Fibroblast of skin of abdomen (primary cell): Measurements from ENCODE around the gene PEAK1.

Experiments used
- DNase-seq: peaks from one replicate; pipeline ENCODE4 v3.0.0-alpha.2; 2013

Gene PEAK1

GRCh38 chr15:77083381-77084160 lies 336.3 kb downstream of the PEAK1 start:
- peak; percentile 36 for DNase-seq

DNA sequence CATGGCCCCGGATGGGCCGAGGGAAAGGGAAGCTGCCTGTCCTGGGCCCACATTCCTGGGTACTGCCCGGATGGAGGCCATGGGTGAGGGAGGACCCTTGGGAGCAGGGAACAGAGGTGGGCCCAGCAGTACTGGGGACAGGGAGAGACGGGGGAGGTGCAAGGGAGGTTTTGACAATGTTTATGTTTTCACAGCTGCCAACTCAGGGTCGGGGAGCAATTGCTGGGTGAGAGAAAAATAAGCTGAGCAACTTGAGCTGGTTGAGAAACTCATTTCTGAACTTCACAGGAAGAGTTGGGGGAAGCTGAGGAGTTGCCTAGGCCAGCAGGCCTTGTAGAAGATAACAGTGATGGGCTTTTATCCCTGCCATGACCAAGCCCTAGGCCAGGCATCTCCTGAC lies 337.9 kb downstream of the PEAK1 start:
- DNase-seq = no peak

DNA sequence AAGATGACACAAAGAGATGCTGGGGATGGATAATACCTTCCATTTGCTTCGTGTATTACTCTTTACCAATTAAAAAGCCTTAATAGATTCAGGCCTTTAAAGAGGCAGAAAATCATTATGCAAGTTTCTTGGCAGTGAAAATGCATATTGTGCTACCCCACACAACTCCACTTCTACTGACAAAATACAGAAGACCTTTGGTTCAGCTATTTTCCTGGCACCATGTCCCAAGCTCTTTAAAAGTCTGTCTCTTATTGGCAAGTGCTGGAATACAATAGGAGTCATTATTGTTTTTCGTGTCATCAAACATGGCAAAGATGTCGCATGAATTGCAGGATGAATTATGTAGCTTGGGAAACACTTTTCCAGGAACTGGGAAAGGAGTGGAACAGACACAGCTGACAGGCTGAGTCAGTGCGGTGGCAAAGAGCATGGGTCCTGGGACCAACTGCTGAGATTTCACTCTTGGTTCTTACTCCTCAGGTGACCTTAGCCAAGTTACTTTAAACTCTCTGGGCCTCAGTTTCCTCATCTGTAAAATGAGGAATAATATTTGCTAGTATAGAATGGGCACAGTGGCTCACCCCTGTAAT lies 343.5 kb downstream of the PEAK1 start:
- DNase-seq = no peak

GRCh38 chr15:77075528-77075927 lies 344.4 kb downstream of the PEAK1 start:
- DNase-seq = no peak

- no peak for DNase-seq
Observed at GRCh38 chr15:77074350-77074749, 345.6 kb downstream of the PEAK1 start.

- DNase-seq = no peak
Observed at GRCh38 chr15:77071305-77072223, 348.3 kb downstream of the PEAK1 start.

DNA sequence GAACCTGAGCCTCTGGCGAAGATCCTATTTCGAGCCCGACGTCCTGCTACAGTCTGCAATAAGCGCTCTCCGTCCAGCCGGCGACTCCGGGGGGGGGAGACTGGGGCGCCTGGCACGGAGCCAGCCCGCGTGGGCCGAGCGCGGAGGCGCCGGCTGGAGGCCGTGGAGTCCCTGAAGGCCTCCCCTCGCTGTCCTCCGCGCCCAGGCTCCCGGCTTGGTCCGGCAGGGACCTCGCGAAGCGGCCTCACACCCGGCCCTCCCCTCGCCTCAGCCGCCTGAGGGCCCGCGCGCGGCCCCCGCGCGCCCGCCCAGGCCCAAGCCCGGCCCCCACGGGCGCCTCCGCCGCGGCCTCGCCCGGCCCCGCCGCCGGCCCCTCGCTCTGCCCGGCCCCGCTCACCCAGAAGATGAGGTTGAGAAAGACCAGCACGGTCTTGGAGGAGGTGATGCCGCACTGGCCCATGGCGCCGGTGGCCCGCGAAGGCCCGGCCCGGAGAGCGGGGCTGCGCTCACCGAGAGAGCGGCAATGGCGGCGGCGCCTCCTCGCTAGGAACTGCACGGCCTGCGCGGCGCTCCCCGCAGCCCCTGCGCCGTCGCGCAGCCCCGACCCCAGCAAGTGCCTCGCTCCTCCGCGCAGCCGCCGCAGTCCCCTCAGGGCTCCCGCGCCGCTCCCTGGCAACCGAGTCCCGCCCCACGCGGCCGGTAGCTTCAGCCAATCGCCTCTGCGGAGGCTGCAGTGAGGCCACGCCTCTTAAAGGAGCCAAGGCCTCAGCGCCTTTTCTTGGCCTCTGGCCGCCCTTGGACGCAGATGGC lies 349.2 kb downstream of the PEAK1 start, which contains the start of gene TSPAN3:
Gene TSPAN3, minus strand, starts transcription at position 615 of the 810 bp plus-strand sequence. Its CDS starts 155 bp downstream, at position 460.
- peak; percentile 92 for DNase-seq

DNA sequence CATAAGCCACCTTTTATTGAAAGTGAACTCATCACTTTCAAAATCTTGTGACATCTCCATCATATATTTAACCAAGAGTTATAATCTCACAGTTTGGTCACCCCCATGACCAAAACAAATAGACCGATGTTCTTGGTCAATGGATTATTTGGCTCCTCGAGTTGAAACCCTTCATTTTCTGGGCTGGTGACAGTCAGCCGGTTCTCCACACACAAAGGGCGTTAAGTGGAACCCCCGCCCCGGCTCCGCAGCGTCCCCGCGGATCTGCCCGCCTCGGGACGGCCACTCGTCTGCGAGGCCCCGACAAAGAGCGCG lies 349.8 kb downstream of the PEAK1 start:
- no peak for DNase-seq

DNA sequence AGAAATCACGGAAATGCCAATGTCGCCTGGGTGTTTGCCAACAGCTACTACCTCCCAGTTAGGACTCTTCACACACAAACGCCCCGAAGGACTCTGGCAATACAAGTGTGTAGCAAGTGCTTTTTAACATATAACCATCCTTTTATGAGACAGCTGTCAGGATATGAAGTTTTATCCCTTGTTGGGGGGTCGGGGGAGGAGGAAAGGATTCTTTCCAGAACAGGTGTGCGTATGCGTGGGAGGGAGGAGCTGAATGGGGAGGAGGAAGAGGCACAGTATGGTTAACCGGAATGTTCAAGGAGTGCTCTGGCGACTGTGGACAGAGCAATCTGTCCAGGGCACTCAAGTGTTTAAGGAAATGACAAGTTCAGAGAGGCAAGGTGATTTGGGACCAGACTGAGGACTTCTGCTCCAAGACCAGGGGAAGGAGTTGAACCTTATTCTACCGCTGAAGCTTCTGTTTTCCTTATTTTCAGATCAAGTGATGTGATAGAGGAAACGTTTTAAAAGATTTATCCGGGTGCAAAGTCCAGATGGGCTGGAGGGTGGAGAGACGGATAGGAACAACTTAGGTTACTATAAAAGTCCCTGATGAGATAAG lies 350.3 kb downstream of the PEAK1 start:
- DNase-seq = no peak

DNA sequence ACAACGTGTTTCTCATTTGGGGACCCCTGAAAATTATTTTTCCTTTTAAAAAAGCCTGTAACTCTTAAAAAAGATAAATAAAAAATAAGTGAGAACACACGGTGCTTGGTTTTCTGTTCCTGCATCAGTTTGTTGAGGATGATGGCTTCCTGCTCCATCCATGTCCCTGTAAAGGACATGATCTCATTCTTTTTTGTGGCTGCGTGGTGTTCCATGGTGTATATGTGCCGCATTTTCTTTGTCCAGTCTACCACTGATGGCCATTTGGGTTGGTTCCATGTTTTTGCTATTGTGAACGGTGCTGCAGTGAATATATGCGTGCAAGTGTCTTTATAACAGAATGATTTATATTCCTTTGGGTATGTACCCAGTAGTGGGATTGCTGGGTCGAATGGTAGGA lies 351.3 kb downstream of the PEAK1 start:
- no peak for DNase-seq

DNA sequence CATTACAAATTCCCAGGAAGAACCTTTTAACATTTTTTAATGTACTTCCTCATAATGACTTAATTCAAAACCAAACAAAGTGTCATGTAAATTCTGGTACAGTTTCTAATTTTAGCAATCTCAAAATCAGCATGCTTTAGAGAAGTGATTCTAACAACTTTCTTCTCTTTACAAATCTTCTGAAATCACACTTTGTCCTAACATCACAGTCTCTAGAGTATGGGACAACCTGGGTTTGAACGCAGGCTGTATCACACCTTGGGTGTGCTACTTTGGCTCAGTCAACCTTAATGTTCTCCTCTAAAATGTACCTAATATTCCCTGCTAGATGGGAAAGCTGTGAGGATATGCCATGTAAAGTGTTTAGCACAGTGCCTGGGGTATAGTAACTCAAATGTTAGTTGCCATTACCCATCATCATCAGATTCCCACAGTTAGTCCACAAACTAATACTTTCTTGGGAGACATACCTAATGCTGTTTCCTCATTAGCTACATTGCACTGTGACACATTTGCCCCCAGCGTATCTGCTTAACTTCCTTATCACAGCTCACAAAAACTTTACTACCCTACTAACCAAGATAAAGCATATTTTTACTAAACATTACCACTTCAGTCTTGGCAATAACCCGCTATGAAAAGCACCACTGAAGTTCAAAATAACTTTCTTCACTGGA lies 352.1 kb downstream of the PEAK1 start:
- no peak for DNase-seq

DNA sequence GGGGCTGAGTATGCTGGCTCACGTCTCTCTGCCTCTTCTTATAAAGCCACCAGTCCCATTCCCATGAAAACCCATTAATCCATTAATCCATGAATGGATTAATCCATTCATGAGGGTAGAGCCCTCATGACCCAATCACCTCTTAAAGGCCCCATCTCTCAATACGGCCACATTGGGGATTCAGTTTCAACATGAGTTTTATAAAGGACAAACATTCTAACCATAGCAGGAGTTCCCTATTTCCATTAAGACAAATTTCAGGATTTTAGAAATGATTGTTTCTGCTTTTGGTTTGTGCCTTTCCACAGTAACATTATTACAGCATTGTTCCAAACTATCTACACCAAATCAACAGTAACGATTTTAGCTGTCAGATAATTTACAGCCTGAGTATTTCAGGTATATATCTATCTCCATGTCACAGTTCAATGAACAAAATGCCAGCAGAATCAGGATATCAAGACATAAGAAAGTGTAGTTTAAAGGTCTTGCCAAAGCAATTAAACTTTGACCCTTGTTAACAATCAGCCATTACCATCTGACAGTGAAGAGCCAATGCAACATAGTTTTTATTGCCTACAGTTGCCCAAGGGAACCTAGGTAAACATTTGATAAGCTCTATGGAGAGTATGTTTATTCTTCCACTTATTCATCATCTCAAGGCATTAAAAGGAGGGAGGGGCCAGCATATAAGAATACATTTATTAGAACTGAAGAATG lies 352.8 kb downstream of the PEAK1 start:
- DNase-seq = no peak

GRCh38 chr15:77064539-77065308 lies 355.2 kb downstream of the PEAK1 start:
- no peak for DNase-seq

- DNase-seq = no peak
Observed at GRCh38 chr15:77064063-77064462, 355.8 kb downstream of the PEAK1 start.

DNA sequence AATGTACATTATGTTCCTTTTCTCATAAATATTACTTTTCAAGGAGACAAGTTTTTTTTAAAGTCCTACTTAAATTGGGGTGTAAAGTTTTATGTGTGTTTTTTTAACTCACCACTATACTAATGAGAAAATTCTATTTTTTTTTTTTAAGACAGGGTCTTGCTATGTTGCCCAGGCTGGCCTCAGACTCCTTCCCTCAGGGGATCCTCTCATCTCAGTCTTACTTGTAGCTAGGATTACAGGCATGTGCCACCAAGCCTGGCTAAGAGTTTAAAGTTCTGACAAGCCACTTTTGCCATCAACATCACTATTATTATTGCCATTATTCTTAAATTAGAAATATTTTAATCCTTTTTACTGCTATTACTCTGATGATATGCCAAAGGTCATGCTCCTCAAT lies 356.7 kb downstream of the PEAK1 start:
- no peak for DNase-seq

- peak; percentile 50 for DNase-seq
Observed at GRCh38 chr15:77060546-77060945, 359.4 kb downstream of the PEAK1 start.

DNA sequence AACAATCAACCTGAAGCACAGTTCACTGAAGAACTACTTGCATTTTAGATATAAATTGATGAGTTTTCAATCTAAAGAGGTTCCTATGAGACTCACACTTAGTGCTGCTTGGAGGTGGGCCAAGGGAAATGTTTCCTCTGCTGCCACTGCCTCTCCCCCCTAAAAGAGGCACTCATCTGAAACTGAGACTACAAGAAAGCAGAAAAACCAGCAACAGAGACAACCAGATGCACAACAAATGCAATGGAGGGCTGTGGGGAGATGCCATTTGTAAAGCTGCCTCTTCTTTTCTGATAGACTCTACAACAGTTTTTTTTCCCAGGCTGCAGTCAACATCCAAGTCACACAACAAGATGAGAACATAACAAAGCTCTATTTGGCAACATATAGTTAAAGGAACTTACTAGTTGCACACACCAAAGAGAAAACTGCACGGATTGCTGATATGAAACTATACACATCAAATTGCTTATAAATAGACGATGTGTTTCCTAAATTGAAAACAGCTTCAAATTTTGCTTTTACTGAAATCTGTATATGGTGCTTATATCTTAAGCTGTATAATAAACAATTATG lies 360.0 kb downstream of the PEAK1 start:
- no peak for DNase-seq

DNA sequence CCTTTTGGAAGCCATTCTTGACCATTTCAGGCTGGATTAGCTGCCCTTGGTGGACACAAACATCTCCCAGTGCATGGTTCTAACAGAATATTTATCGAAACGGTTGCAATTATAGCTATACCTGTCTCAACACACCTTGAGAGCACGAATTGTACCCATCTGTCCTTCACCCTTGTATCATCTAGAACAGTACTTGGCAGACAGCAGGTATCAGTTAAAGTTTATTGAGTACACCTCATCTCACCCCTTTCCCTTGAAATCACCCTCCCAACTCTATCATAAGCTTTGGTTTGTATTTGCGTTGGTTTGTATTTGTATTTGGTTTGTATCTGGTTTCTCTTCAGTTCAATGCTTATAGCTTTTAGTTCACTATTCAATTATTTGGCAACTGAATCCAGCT lies 361.4 kb downstream of the PEAK1 start:
- no peak for DNase-seq

- peak; percentile 47 for DNase-seq
Observed at GRCh38 chr15:77057685-77058084, 362.2 kb downstream of the PEAK1 start.

GRCh38 chr15:77057072-77057471 lies 362.8 kb downstream of the PEAK1 start:
- DNase-seq = no peak
